ENCODE measurements around the gene PRKCA.

Gene PRKCA

GRCh38 chr17:66491213-66491612 is 188.8 kb downstream of the PRKCA start:
- no peak overlapping the region for H3K23ac ChIP-seq (ENCODE audit: low read length)
- H4K12ac ChIP-seq (ENCODE audit: low read depth, low read length), result no peak overlapping the region

GRCh38 chr17:66491665-66492064 is 189.3 kb downstream of the PRKCA start:
- Histone ChIP-seq H3K4me1 (ENCODE audit: control insufficient read depth in 1 of 2, insufficient read depth in 2 of 2, low read length in 2 of 2) (no peaks in the 10 kb centered on the region), H3K36me3 (ENCODE audit: control insufficient read depth in 1 of 2, insufficient read depth in 2 of 2, low read length in 2 of 2) (no peaks in the 10 kb centered on the region), H3K9ac (ENCODE audit: low read length) (no peak overlapping the region), H2BK120ac (ENCODE audit: insufficient read depth, low read length, poor library complexity) (no peak overlapping the region), H3K79me1 (ENCODE audit: low read length) (no peaks in the 10 kb centered on the region), H2AFZ (ENCODE audit: insufficient read depth, low read length, poor library complexity) (no peak overlapping the region), H2BK12ac (ENCODE audit: low read length) (no peak overlapping the region), H3K4me3 (ENCODE audit: low read depth, low read length) (no peak overlapping the region), H3K4ac (ENCODE audit: low read depth, low read length) (no peak overlapping the region), H2BK5ac (ENCODE audit: low read depth, low read length, poor library complexity) (no peak overlapping the region), H3K14ac (ENCODE audit: low read length) (no peak overlapping the region), H3K79me2 (ENCODE audit: control insufficient read depth, insufficient read depth, low read length, poor library complexity) (no peaks in the 10 kb centered on the region), H3K4me2 (ENCODE audit: low read length) (no peak overlapping the region), H3K27ac (ENCODE audit: low read depth, low read length) (no peak overlapping the region), H3K27me3 (ENCODE audit: insufficient read depth, low read length) (no peaks in the 10 kb centered on the region), H4K12ac (ENCODE audit: low read depth, low read length) (no peak overlapping the region), H3K9me3 (ENCODE audit: insufficient read depth, low read depth, low read length) (no peaks in the 10 kb centered on the region), H4K8ac (ENCODE audit: low read depth, low read length) (no peak overlapping the region), H4K91ac (ENCODE audit: low read depth, low read length) (no peak overlapping the region), H2AK5ac (ENCODE audit: low read length) (no peak overlapping the region), H3K23ac (ENCODE audit: low read length) (no peak overlapping the region), H3K18ac (ENCODE audit: low read length) (no peak overlapping the region)
- WGBS (ENCODE audit: extremely low coverage, insufficient coverage, insufficient read length), result no CpG with 5 or more reads among the region's 3 CpGs
- DNase-seq, result no peak

More at GRCh38 chr17:66491213-66491612, 188.8 kb downstream of the PRKCA start:
- Histone ChIP-seq H3K79me1 (ENCODE audit: low read length) (no peaks in the 10 kb centered on the region), H3K27me3 (ENCODE audit: insufficient read depth, low read length) (no peaks in the 10 kb centered on the region), H4K8ac (ENCODE audit: low read depth, low read length) (no peak overlapping the region), H2AFZ (ENCODE audit: insufficient read depth, low read length, poor library complexity) (no peak overlapping the region), H2BK120ac (ENCODE audit: insufficient read depth, low read length, poor library complexity) (no peak overlapping the region), H3K27ac (ENCODE audit: low read depth, low read length) (no peak overlapping the region), H3K4me1 (ENCODE audit: control insufficient read depth in 1 of 2, insufficient read depth in 2 of 2, low read length in 2 of 2) (no peaks in the 10 kb centered on the region), H2AK5ac (ENCODE audit: low read length) (no peak overlapping the region), H3K36me3 (ENCODE audit: control insufficient read depth in 1 of 2, insufficient read depth in 2 of 2, low read length in 2 of 2) (no peaks in the 10 kb centered on the region), H2BK5ac (ENCODE audit: low read depth, low read length, poor library complexity) (no peak overlapping the region), H3K9ac (ENCODE audit: low read length) (no peak overlapping the region), H3K14ac (ENCODE audit: low read length) (no peak overlapping the region), H3K79me2 (ENCODE audit: control insufficient read depth, insufficient read depth, low read length, poor library complexity) (no peaks in the 10 kb centered on the region), H3K4me2 (ENCODE audit: low read length) (no peak overlapping the region), H3K4ac (ENCODE audit: low read depth, low read length) (no peak overlapping the region), H3K18ac (ENCODE audit: low read length) (no peak overlapping the region), H2BK12ac (ENCODE audit: low read length) (no peak overlapping the region), H3K9me3 (ENCODE audit: insufficient read depth, low read depth, low read length) (no peaks in the 10 kb centered on the region), H3K4me3 (ENCODE audit: low read depth, low read length) (no peak overlapping the region), H4K91ac (ENCODE audit: low read depth, low read length) (no peak overlapping the region)
- no peak for DNase-seq
- WGBS (ENCODE audit: extremely low coverage, insufficient coverage, insufficient read length), result no CpG with 5 or more reads among the region's 2 CpGs

GRCh38 chr17:66492080-66492479 is 189.7 kb downstream of the PRKCA start:
- no peak overlapping the region for H2AFZ ChIP-seq (ENCODE audit: insufficient read depth, low read length, poor library complexity)
- no peak overlapping the region for H2BK120ac ChIP-seq (ENCODE audit: insufficient read depth, low read length, poor library complexity)
- H3K79me2 ChIP-seq (ENCODE audit: control insufficient read depth, insufficient read depth, low read length, poor library complexity), result no peaks in the 10 kb centered on the region
- no peaks in the 10 kb centered on the region for H3K27me3 ChIP-seq (ENCODE audit: insufficient read depth, low read length)
- no peak overlapping the region for H3K27ac ChIP-seq (ENCODE audit: low read depth, low read length)
- no peak overlapping the region for H4K12ac ChIP-seq (ENCODE audit: low read depth, low read length)
- H3K18ac ChIP-seq (ENCODE audit: low read length), result no peak overlapping the region
- DNase-seq, result no peak
- no peak overlapping the region for H3K4me2 ChIP-seq (ENCODE audit: low read length)
- no peak overlapping the region for H2BK5ac ChIP-seq (ENCODE audit: low read depth, low read length, poor library complexity)
- no peaks in the 10 kb centered on the region for H3K79me1 ChIP-seq (ENCODE audit: low read length)
- no peak overlapping the region for H3K4me3 ChIP-seq (ENCODE audit: low read depth, low read length)
- no peaks in the 10 kb centered on the region for H3K4me1 ChIP-seq (ENCODE audit: control insufficient read depth in 1 of 2, insufficient read depth in 2 of 2, low read length in 2 of 2)
- no peak overlapping the region for H3K14ac ChIP-seq (ENCODE audit: low read length)
- WGBS (ENCODE audit: extremely low coverage, insufficient coverage, insufficient read length), result no CpG with 5 or more reads among the region's 4 CpGs
- no peak overlapping the region for H3K4ac ChIP-seq (ENCODE audit: low read depth, low read length)
- no peak overlapping the region for H3K9ac ChIP-seq (ENCODE audit: low read length)
- no peaks in the 10 kb centered on the region for H3K36me3 ChIP-seq (ENCODE audit: control insufficient read depth in 1 of 2, insufficient read depth in 2 of 2, low read length in 2 of 2)
- H4K8ac ChIP-seq (ENCODE audit: low read depth, low read length), result no peak overlapping the region
- H2BK12ac ChIP-seq (ENCODE audit: low read length), result no peak overlapping the region
- H4K91ac ChIP-seq (ENCODE audit: low read depth, low read length), result no peak overlapping the region
- H3K9me3 ChIP-seq (ENCODE audit: insufficient read depth, low read depth, low read length), result no peaks in the 10 kb centered on the region
- H3K23ac ChIP-seq (ENCODE audit: low read length), result no peak overlapping the region
- H2AK5ac ChIP-seq (ENCODE audit: low read length), result no peak overlapping the region

- Histone ChIP-seq H2AK5ac (ENCODE audit: low read length) (no peak overlapping the region), H3K4me2 (ENCODE audit: low read length) (no peak overlapping the region), H3K79me1 (ENCODE audit: low read length) (no peaks in the 10 kb centered on the region), H3K79me2 (ENCODE audit: control insufficient read depth, insufficient read depth, low read length, poor library complexity) (no peaks in the 10 kb centered on the region), H3K23ac (ENCODE audit: low read length) (no peak overlapping the region), H3K4me3 (ENCODE audit: low read depth, low read length) (no peak overlapping the region), H3K9ac (ENCODE audit: low read length) (no peak overlapping the region), H3K36me3 (ENCODE audit: control insufficient read depth in 1 of 2, insufficient read depth in 2 of 2, low read length in 2 of 2) (no peaks in the 10 kb centered on the region), H2BK5ac (ENCODE audit: low read depth, low read length, poor library complexity) (no peak overlapping the region), H3K4me1 (ENCODE audit: control insufficient read depth in 1 of 2, insufficient read depth in 2 of 2, low read length in 2 of 2) (no peaks in the 10 kb centered on the region), H3K9me3 (ENCODE audit: insufficient read depth, low read depth, low read length) (no peaks in the 10 kb centered on the region), H4K12ac (ENCODE audit: low read depth, low read length) (no peak overlapping the region), H2BK120ac (ENCODE audit: insufficient read depth, low read length, poor library complexity) (no peak overlapping the region), H3K14ac (ENCODE audit: low read length) (no peak overlapping the region), H3K4ac (ENCODE audit: low read depth, low read length) (no peak overlapping the region), H2BK12ac (ENCODE audit: low read length) (no peak overlapping the region), H3K18ac (ENCODE audit: low read length) (no peak overlapping the region), H4K8ac (ENCODE audit: low read depth, low read length) (no peak overlapping the region), H4K91ac (ENCODE audit: low read depth, low read length) (no peak overlapping the region), H3K27me3 (ENCODE audit: insufficient read depth, low read length) (no peaks in the 10 kb centered on the region), H3K27ac (ENCODE audit: low read depth, low read length) (no peak overlapping the region), H2AFZ (ENCODE audit: insufficient read depth, low read length, poor library complexity) (no peak overlapping the region)
- WGBS (ENCODE audit: extremely low coverage, insufficient coverage, insufficient read length), result no CpG with 5 or more reads among the region's 6 CpGs
- DNase-seq, result no peak
Measured at GRCh38 chr17:66492561-66493005, 190.2 kb downstream of the PRKCA start.

All from trophoblast cell (in vitro differentiated cells and primary cell).